H1 (cell line): ENCODE results near the gene LDLRAD4. TPM values are rescaled to one million over a fixed set of nuclear protein-coding genes. Genes with fewer than 3 reads are reported as not detected.

Experiments used
- CTCF ChIA-PET: fragments of 300-600 bp; sonication (Branson Sonifier 250); formaldehyde crosslinking; loops from one replicate; lab custom pipeline; 2021; ENCODE audit not compliant: partially characterized antibody; lab: Charles Lee
- POLR2A ChIA-PET: fragments of 300-600 bp; sonication (Branson Sonifier 250); formaldehyde crosslinking; loops from one replicate; lab custom pipeline; 2021; ENCODE audit warnings: inconsistent platforms; ENCODE audit not compliant: partially characterized antibody; lab: Charles Lee
- DNase-seq, 2 experiments: peaks; one replicate each; pipeline versions ENCODE4 v3.0.0 to v3.0.0-alpha.2; 2010 to 2022; ENCODE audit warnings: low spot score in 2 of 2, low read depth in 1 of 2, mixed read lengths in 1 of 2
- FAIRE-seq: peaks from 2 replicates; lab custom pipeline; 2011; peaks lifted over from hg19 to GRCh38; lab: Jason Lieb, UNC
- H2AFZ ChIP-seq: 2 replicates; pipeline ENCODE4 v1.8.1; 2012; ENCODE audit warnings: low read length, inconsistent platforms
- H2AK5ac ChIP-seq: 2 replicates; pipeline ENCODE4 v1.6.1; 2013; ENCODE audit warnings: low read depth, low read length
- H2BK120ac ChIP-seq: replicated peaks from 2 replicates; pipeline ENCODE3; 2013; ENCODE audit warnings: low read depth, low read length, inconsistent platforms
- H2BK12ac ChIP-seq: 2 replicates; pipeline ENCODE4 v1.6.1; 2013; ENCODE audit warnings: low read depth, low read length
- H2BK15ac ChIP-seq: 2 replicates; pipeline ENCODE4 v1.6.1; 2013; ENCODE audit warnings: low read length
- H2BK20ac ChIP-seq: 2 replicates; pipeline ENCODE4 v1.6.1; 2013; ENCODE audit warnings: low read length
- H2BK5ac ChIP-seq: 2 replicates; pipeline ENCODE4 v1.6.1; 2013; ENCODE audit warnings: low read depth, low read length
- H3K14ac ChIP-seq: 2 replicates; pipeline ENCODE4 v1.6.1; 2013; ENCODE audit warnings: inconsistent platforms; ENCODE audit not compliant: insufficient read length
- H3K18ac ChIP-seq: 2 replicates; pipeline ENCODE4 v1.6.1; 2013; ENCODE audit warnings: low read length; ENCODE audit errors: extremely low read depth
- H3K23ac ChIP-seq: 2 replicates; pipeline ENCODE4 v1.6.1; 2013; ENCODE audit warnings: inconsistent platforms; ENCODE audit not compliant: insufficient read length
- H3K23me2 ChIP-seq: 2 replicates; pipeline ENCODE4 v1.6.1; 2013; ENCODE audit warnings: low read depth, low read length
- H3K27ac ChIP-seq: 2 replicates; pipeline ENCODE4 v1.6.1; 2011; ENCODE audit warnings: low read depth, low read length, inconsistent platforms
- H3K27me3 ChIP-seq, 4 experiments: replicated peaks in 1 of 4; 1 replicate in 1 of 4; 2 replicates in 3 of 4; pipeline versions ENCODE4 v1.6.1 to v1.8.1; 2011 to 2013; ENCODE audit warnings: low read length in 3 of 4, mild to moderate bottlenecking in 3 of 4, inconsistent platforms in 2 of 4, mixed read lengths in 2 of 4, moderate library complexity in 1 of 4; ENCODE audit not compliant: control insufficient read depth in 3 of 4, insufficient read depth in 3 of 4; ENCODE audit errors: extremely low read depth in 1 of 4
- H3K36me3 ChIP-seq, 4 experiments: 2 replicates each; pipeline versions ENCODE4 v1.6.1 to v1.8.1; 2011 to 2013; ENCODE audit warnings: mild to moderate bottlenecking in 4 of 4, low read length in 3 of 4, moderate library complexity in 2 of 4, control low read depth in 1 of 4, inconsistent platforms in 1 of 4; ENCODE audit not compliant: insufficient read depth in 4 of 4, control insufficient read depth in 2 of 4
- H3K4ac ChIP-seq: replicated peaks from 2 replicates; pipeline ENCODE3; 2013; ENCODE audit warnings: low read length, low read depth, mixed read lengths, inconsistent platforms; ENCODE audit not compliant: insufficient read length
- H3K4me1 ChIP-seq, 4 experiments: replicated peaks in 1 of 4; 1 replicate in 1 of 4; 2 replicates in 3 of 4; pipeline versions ENCODE4 v1.6.1 to v1.8.1; 2011 to 2013; ENCODE audit warnings: low read length in 3 of 4, inconsistent platforms in 2 of 4, mixed read lengths in 1 of 4; ENCODE audit not compliant: insufficient read depth in 4 of 4, control insufficient read depth in 3 of 4
- H3K4me2 ChIP-seq, 2 experiments: 2 replicates each; pipeline versions ENCODE4 v1.6.1 to v1.8.1; 2011 to 2013; ENCODE audit warnings: low read depth in 2 of 2, low read length in 2 of 2, control low read depth in 1 of 2, inconsistent platforms in 1 of 2, mild to moderate bottlenecking in 1 of 2; ENCODE audit not compliant: insufficient read depth in 1 of 2
- H3K4me3 ChIP-seq, 4 experiments: fragments of 200-600, 300-600 bp in 1 of 4; sonication (generic), shearing (Covaris generic), sonication (Bioruptor Twin) in 1 of 4; 2 replicates each; pipeline versions ENCODE4 v1.5.1 to v1.8.1; 2011 to 2016; ENCODE audit warnings: low read length in 4 of 4, low read depth in 3 of 4, control low read depth in 2 of 4, inconsistent platforms in 2 of 4, mild to moderate bottlenecking in 2 of 4, mixed read lengths in 1 of 4, moderate library complexity in 1 of 4; ENCODE audit not compliant: insufficient read depth in 2 of 4; ENCODE audit errors: extremely low read depth in 1 of 4
- H3K56ac ChIP-seq: replicated peaks from 2 replicates; pipeline ENCODE3; 2013; ENCODE audit warnings: low read depth, mild to moderate bottlenecking, mixed read lengths, low read length, inconsistent platforms; ENCODE audit not compliant: insufficient read length
- H3K79me1 ChIP-seq: 2 replicates; pipeline ENCODE4 v1.6.1; 2013; ENCODE audit warnings: low read depth, low read length, control low read depth
- H3K79me2 ChIP-seq, 2 experiments: 2 replicates each; pipeline versions ENCODE4 v1.6.1 to v1.8.1; 2012 to 2013; ENCODE audit warnings: low read length in 2 of 2, mild to moderate bottlenecking in 2 of 2, inconsistent platforms in 1 of 2; ENCODE audit not compliant: insufficient read depth in 2 of 2, control insufficient read depth in 1 of 2
- H3K9ac ChIP-seq, 4 experiments: replicated peaks in 1 of 4; 1 replicate in 1 of 4; 2 replicates in 3 of 4; pipeline versions ENCODE4 v1.6.1 to v1.8.1; 2011 to 2013; ENCODE audit warnings: low read depth in 3 of 4, low read length in 3 of 4, control low read depth in 2 of 4, mild to moderate bottlenecking in 2 of 4, moderate library complexity in 2 of 4, inconsistent platforms in 1 of 4; ENCODE audit errors: extremely low read depth in 1 of 4
- H3K9me3 ChIP-seq, 2 experiments: 2 replicates each; pipeline versions ENCODE4 v1.6.1 to v1.8.1; 2012 to 2013; ENCODE audit warnings: mild to moderate bottlenecking in 2 of 2, moderate library complexity in 2 of 2, control low read depth in 1 of 2, inconsistent platforms in 1 of 2, low read depth in 1 of 2, low read length in 1 of 2, mixed read lengths in 1 of 2; ENCODE audit not compliant: insufficient read depth in 2 of 2
- H4K20me1 ChIP-seq, 2 experiments: replicated peaks in 1 of 2; 2 replicates each; pipeline versions ENCODE3 to v1.8.1; 2011 to 2013; ENCODE audit warnings: inconsistent platforms in 2 of 2, low read length in 2 of 2, mild to moderate bottlenecking in 1 of 2; ENCODE audit not compliant: insufficient read depth in 2 of 2, control insufficient read depth in 1 of 2
- H4K5ac ChIP-seq: 2 replicates; pipeline ENCODE4 v1.6.1; 2013; ENCODE audit warnings: low read length, low read depth, mixed read lengths, inconsistent platforms; ENCODE audit not compliant: insufficient read length
- H4K8ac ChIP-seq: 2 replicates; pipeline ENCODE4 v1.8.0; 2013; ENCODE audit warnings: mild to moderate bottlenecking, moderate library complexity, low read length, inconsistent platforms; ENCODE audit not compliant: insufficient read depth; ENCODE audit errors: extremely low read depth
- H4K91ac ChIP-seq: replicated peaks from 2 replicates; pipeline ENCODE3; 2013; ENCODE audit warnings: low read length, mixed read lengths, inconsistent platforms; ENCODE audit not compliant: insufficient read length
- CTBP2 ChIP-seq: IDR thresholded peaks from 2 replicates; pipeline ENCODE4 v1.7.0; 2011; ENCODE audit warnings: borderline replicate concordance, mild to moderate bottlenecking, moderate library complexity, mixed read lengths, low read length; ENCODE audit not compliant: insufficient read depth, insufficient read length
- RAD21 ChIP-seq, 2 experiments: IDR thresholded peaks in 1 of 2; conservative IDR thresholded peaks in 1 of 2; 2 replicates each; pipeline ENCODE4 v1.6.1; 2011; ENCODE audit warnings: low read depth in 2 of 2, low read length in 2 of 2, improper control_type of control experiment in 1 of 2, inconsistent platforms in 1 of 2, mild to moderate bottlenecking in 1 of 2, moderate library complexity in 1 of 2
- WGBS, 2 experiments: shearing (Covaris generic) in 1 of 2; methylation state at CpG; one replicate each; pipeline versions ENCODE4 v1.1.6 to v1.1.7; 2013 to 2015; ENCODE audit warnings: low lambda C conversion rate in 2 of 2, mixed read lengths in 2 of 2, inconsistent platforms in 1 of 2, low coverage in 1 of 2, missing lambda C conversion rate in 1 of 2; ENCODE audit not compliant: insufficient replicate concordance in 2 of 2, insufficient coverage in 1 of 2, insufficient read length in 1 of 2; ENCODE audit errors: extremely low coverage in 1 of 2, missing lambda C conversion rate in 1 of 2; 5-methylcytosine and 5-hydroxymethylcytosine counted together
- polyA plus RNA-seq, 7 experiments: library from polyadenylated mRNA; depleted of rRNA in 3 of 7; stranded (reverse) in 5 of 7; unstranded in 2 of 7; fragments of >200 nt in 5 of 7; fragments of 200-250 nt in 2 of 7; gene quantifications; 1 replicate in 5 of 7; 2 replicates in 1 of 7; 4 replicates in 1 of 7; pipeline versions ENCODE4 v1.2.1 to v1.2.3, GENCODE V29; 2011 to 2013; ENCODE audit warnings: missing spikeins in 2 of 7, mixed read lengths in 2 of 7
- total RNA-seq: library from RNA; stranded (reverse); fragmentation: NEBNext Ultra II Directional; extraction: Animal tissue kit (Norgen Biotek cat#: 25700); gene quantifications from 2 replicates; pipeline ENCODE4 v1.2.1, GENCODE V29; 2021
- TF ChIP-seq, protein P1 (sequence below): IDR thresholded peaks from 2 replicates; pipeline ENCODE4 v1.6.1; 2012; ENCODE audit warnings: inconsistent platforms

The LDLRAD4 gene
- total and polyA plus RNA-seq, 2 of the 8 experiments (the other 6 are each of a cell fraction or from before 2014, with no cell fraction given) = 0.77 to 1.4 TPM

DNA sequence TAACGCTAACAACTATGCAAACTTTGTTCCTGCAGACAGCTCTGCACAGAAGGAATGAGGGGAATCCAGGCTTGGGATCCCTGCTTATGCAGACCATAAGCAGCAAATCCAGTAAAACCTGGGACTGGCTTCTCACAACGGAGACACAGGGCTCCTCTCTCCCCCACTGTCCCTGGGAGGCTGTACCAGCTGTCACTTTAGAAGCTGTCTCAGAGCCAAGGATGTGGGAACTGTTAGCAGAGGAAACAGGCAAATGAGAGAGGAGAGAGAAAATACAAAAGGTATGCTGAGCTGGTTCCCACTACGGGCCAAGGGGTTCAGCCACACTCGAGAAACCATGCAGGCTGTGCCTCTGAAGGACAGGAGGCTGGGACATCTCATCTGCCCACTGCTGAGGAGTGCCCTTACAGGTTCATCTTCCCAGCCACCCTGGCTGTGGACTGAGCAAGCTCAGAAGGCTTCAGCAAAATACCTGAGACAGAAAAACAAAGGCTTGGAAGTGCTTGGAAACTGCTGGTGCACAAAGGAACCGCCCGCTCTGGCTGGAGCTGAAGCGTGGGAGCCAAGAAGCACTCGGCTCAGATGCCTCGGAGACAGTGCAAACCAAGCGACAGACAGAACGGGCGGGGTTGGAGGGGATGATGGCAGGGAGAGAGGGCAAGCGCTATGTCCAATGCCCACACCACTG, 435.3 kb downstream of the LDLRAD4 start:
- 75% methylated on average over 13 of the region's 13 CpGs; no CpG with 5 or more reads in 1 of the 2 experiments for WGBS, 2 experiments
- Histone ChIP-seq H2BK15ac (no peak overlapping the region), H2AFZ (no peak overlapping the region), H2BK12ac (no peak overlapping the region), H4K5ac (no peak overlapping the region), H3K4me3 (no peak overlapping the region), H3K23me2 (no peaks in the 10 kb centered on the region), H3K4me1 (no peaks in the 10 kb centered on the region; a peak in 2 of 7 replicates), H2BK20ac (no peak overlapping the region), H3K9ac (no peak overlapping the region), H3K4me2 (no peak overlapping the region), H3K18ac (no peak overlapping the region), H2BK120ac (no peak overlapping the region), H3K14ac (no peak overlapping the region), H3K23ac (no peak overlapping the region), H3K79me1 (no peaks in the 10 kb centered on the region), H2AK5ac (no peak overlapping the region), H3K9me3 (no peaks in the 10 kb centered on the region), H3K79me2 (no peaks in the 10 kb centered on the region), H3K27me3 (no peaks in the 10 kb centered on the region), H4K8ac (no peak overlapping the region), H3K36me3 (no peaks in the 10 kb centered on the region), H3K4ac (no peak overlapping the region), H3K56ac (no peak overlapping the region), H4K91ac (no peak overlapping the region), H2BK5ac (no peak overlapping the region), H3K27ac (no peak overlapping the region), H4K20me1 (no peaks in the 10 kb centered on the region)
- DNase-seq (no peak), FAIRE-seq (no peak)
- CTCF ChIA-PET = interaction anchor here (1.6 to 2.0 kb wide), 2 partner anchors 21 to 24 kb away, joined by 4 read pairs; no protein-coding TSS in a partner anchor
- POLR2A ChIA-PET = interaction anchor here (1.1 kb wide), 1 partner anchor 73 kb away, joined by 4 read pairs; the partner anchor contains the start of genes FAM210A and RNMT
- TF ChIP-seq RAD21 (IDR thresholded peaks at IDR 0.05 in 1 of 2, conservative IDR thresholded peaks at IDR 0.05 in 1 of 2; ENCODE audit: low read depth in 2 of 2, low read length in 2 of 2) (no peak), CTBP2 (no peak)
- TF ChIP-seq, protein P1, sequence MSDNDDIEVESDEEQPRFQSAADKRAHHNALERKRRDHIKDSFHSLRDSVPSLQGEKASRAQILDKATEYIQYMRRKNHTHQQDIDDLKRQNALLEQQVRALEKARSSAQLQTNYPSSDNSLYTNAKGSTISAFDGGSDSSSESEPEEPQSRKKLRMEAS = no peak
